IMR-90 (cell line): ENCODE results near the gene DNASE1. TPM values are rescaled to one million over a fixed set of nuclear protein-coding genes. Genes with fewer than 3 reads are reported as not detected.
A peak's percentile ranks its signal among the peaks of the same experiment; 100 is the strongest.

Experiments
- ATAC-seq: fragments of 200-7000 bp; cut with Tn5 transposase; 2 replicates; pipeline ENCODE4 v1.9.1; 2020; ENCODE audit warnings: low read depth, mild to moderate bottlenecking, moderate library complexity
- BruUV-seq: library from RNA; stranded (reverse); fragments of 400-500 nt; replicated peaks from 2 replicates; lab custom pipeline; 2021; lab: Mats Ljungman, UMichigan
- CTCF ChIA-PET: fragments of 300-600 bp; formaldehyde crosslinking; extraction: SDS; loops from one replicate; lab custom pipeline; 2021; ENCODE audit warnings: antibody characterized with exemption; lab: Yijun Ruan, JAX
- POLR2A ChIA-PET: fragments of 300-600 bp; sonication (Branson Sonifier 250); formaldehyde crosslinking; loops from one replicate; lab custom pipeline; 2022; ENCODE audit warnings: antibody characterized with exemption; ENCODE audit not compliant: unreplicated experiment; lab: Charles Lee
- DNase-seq: peaks from one replicate; pipeline ENCODE4 v3.0.0; 2013
- H2AFZ ChIP-seq: replicated peaks from 2 replicates; pipeline ENCODE3; 2013; ENCODE audit warnings: low read length, mild to moderate bottlenecking; ENCODE audit not compliant: poor library complexity
- H2AK5ac ChIP-seq: 2 replicates; pipeline ENCODE4 v1.6.1; 2013; ENCODE audit warnings: low read depth, low read length, inconsistent platforms
- H2AK9ac ChIP-seq: replicated peaks from 2 replicates; pipeline ENCODE3; 2013; ENCODE audit warnings: mild to moderate bottlenecking, low read depth, low read length, moderate library complexity; ENCODE audit not compliant: poor library complexity
- H2BK120ac ChIP-seq: 2 replicates; pipeline ENCODE4 v1.6.1; 2013; ENCODE audit warnings: low read depth, low read length, inconsistent platforms
- H2BK15ac ChIP-seq: 3 replicates; pipeline ENCODE4 v1.6.1; 2013; ENCODE audit warnings: low read depth, low read length, inconsistent platforms
- H2BK20ac ChIP-seq: 2 replicates; pipeline ENCODE4 v1.6.1; 2013; ENCODE audit warnings: low read depth, mild to moderate bottlenecking, inconsistent platforms, low read length, moderate library complexity
- H2BK5ac ChIP-seq: 2 replicates; pipeline ENCODE4 v1.6.1; 2013; ENCODE audit warnings: mild to moderate bottlenecking, low read depth, low read length, inconsistent platforms; ENCODE audit not compliant: poor library complexity, severe bottlenecking
- H3K14ac ChIP-seq: replicated peaks from 2 replicates; pipeline ENCODE4 v1.6.1; 2013; ENCODE audit warnings: low read depth, low read length, inconsistent platforms
- H3K18ac ChIP-seq: 2 replicates; pipeline ENCODE4 v1.6.1; 2013; ENCODE audit warnings: low read depth, low read length, control low read depth
- H3K23ac ChIP-seq: 2 replicates; pipeline ENCODE4 v1.6.1; 2013; ENCODE audit warnings: low read depth, low read length, inconsistent platforms
- H3K27ac ChIP-seq: 2 replicates; pipeline ENCODE4 v1.5.1; 2013; ENCODE audit warnings: mild to moderate bottlenecking, control low read depth, low read length; ENCODE audit not compliant: insufficient read depth
- H3K27me3 ChIP-seq: 2 replicates; pipeline ENCODE4 v1.6.1; 2013; ENCODE audit warnings: low read length; ENCODE audit not compliant: control insufficient read depth, insufficient read depth
- H3K36me3 ChIP-seq: 2 replicates; pipeline ENCODE4 v1.6.1; 2013; ENCODE audit warnings: low read length, mixed read lengths; ENCODE audit not compliant: control insufficient read depth, insufficient read depth
- H3K4ac ChIP-seq: 2 replicates; pipeline ENCODE4 v1.6.1; 2013; ENCODE audit warnings: low read depth, low read length, inconsistent platforms
- H3K4me1 ChIP-seq: 2 replicates; pipeline ENCODE4 v1.6.1; 2013; ENCODE audit warnings: low read length, mixed read lengths; ENCODE audit not compliant: control insufficient read depth, insufficient read depth
- H3K4me2 ChIP-seq: 2 replicates; pipeline ENCODE4 v1.6.1; 2013; ENCODE audit warnings: low read depth, mild to moderate bottlenecking, control low read depth, low read length, moderate library complexity
- H3K4me3 ChIP-seq: 2 replicates; pipeline ENCODE4 v1.5.1; 2013; ENCODE audit warnings: low read depth, mild to moderate bottlenecking, control low read depth, low read length, moderate library complexity; ENCODE audit not compliant: insufficient read depth
- H3K56ac ChIP-seq: 2 replicates; pipeline ENCODE4 v1.6.1; 2013; ENCODE audit warnings: low read length, inconsistent platforms; ENCODE audit not compliant: insufficient read depth; ENCODE audit errors: extremely low read depth
- H3K79me1 ChIP-seq, 2 experiments: 2 replicates each; pipeline ENCODE4 v1.6.1; 2013; ENCODE audit warnings: low read length in 2 of 2, inconsistent platforms in 1 of 2, low read depth in 1 of 2
- H3K9ac ChIP-seq: 2 replicates; pipeline ENCODE4 v1.6.1; 2013; ENCODE audit warnings: low read depth, low read length, control low read depth
- H3K9me1 ChIP-seq: 2 replicates; pipeline ENCODE4 v1.6.1; 2013; ENCODE audit warnings: low read length, inconsistent platforms; ENCODE audit not compliant: insufficient read depth
- H3K9me3 ChIP-seq: 2 replicates; pipeline ENCODE4 v1.6.1; 2013; ENCODE audit warnings: low read length; ENCODE audit not compliant: control insufficient read depth, insufficient read depth
- H4K20me1 ChIP-seq: 2 replicates; pipeline ENCODE4 v1.6.1; 2013; ENCODE audit warnings: low read length, inconsistent platforms; ENCODE audit not compliant: insufficient read depth
- H4K5ac ChIP-seq: 2 replicates; pipeline ENCODE4 v1.6.1; 2013; ENCODE audit warnings: mild to moderate bottlenecking, low read depth, low read length, control low read depth
- H4K8ac ChIP-seq, 2 experiments: 2 replicates each; pipeline ENCODE4 v1.6.1; 2013; ENCODE audit warnings: low read depth in 2 of 2, low read length in 2 of 2, control low read depth in 1 of 2, inconsistent platforms in 1 of 2
- H4K91ac ChIP-seq: 2 replicates; pipeline ENCODE4 v1.6.1; 2013; ENCODE audit warnings: low read depth, low read length, inconsistent platforms; ENCODE audit not compliant: insufficient read depth
- CHD1 ChIP-seq: IDR thresholded peaks from 2 replicates; pipeline ENCODE4 v1.6.1; 2012; ENCODE audit warnings: low read depth, low read length, improper control_type of control experiment
- WGBS, 2 experiments: methylation state at CpG; one replicate each; pipeline versions ENCODE4 v1.1.5 to v1.1.7; 2013; ENCODE audit warnings: missing lambda C conversion rate in 2 of 2; ENCODE audit not compliant: insufficient read length in 1 of 2; ENCODE audit errors: extremely low coverage in 2 of 2; 5-methylcytosine and 5-hydroxymethylcytosine counted together
- dilution Hi-C: fragments of 300-500 bp; cut with HindIII; formaldehyde crosslinking; loops from one replicate; pipeline ENCODE4 v1.14.3; 2018; ENCODE audit warnings: low sequenced_read_pairs; ENCODE audit not compliant: unreplicated experiment
- in situ Hi-C: fragments of 300-500 bp; cut with MboI; formaldehyde crosslinking; loops from 3 replicates; pipeline ENCODE4 v1.14.3; 2019; ENCODE audit warnings: low sequenced_read_pairs, inconsistent platforms, mixed read lengths
- intact Hi-C: fragments of 100-400 bp; cut with micrococcal nuclease; formaldehyde crosslinking; loops from 2 replicates; pipeline ENCODE4 v1.10.0; 2022
- polyA plus RNA-seq, 3 experiments: library from polyadenylated mRNA; depleted of rRNA; stranded (reverse); fragments of >200 nt; gene quantifications; 2 replicates each; pipeline ENCODE4 v1.2.3, GENCODE V29; 2012; ENCODE audit warnings: low replicate concordance in 1 of 3
- total RNA-seq: library from RNA; depleted of rRNA; stranded (reverse); fragments of >200 nt; gene quantifications from 2 replicates; pipeline ENCODE4 v1.2.3, GENCODE V29; 2012

DNASE1 gene
- total and polyA plus RNA-seq, 2 of the 4 experiments (the other 2 are of a cell fraction), result 5.4 to 15.9 TPM

DNA sequence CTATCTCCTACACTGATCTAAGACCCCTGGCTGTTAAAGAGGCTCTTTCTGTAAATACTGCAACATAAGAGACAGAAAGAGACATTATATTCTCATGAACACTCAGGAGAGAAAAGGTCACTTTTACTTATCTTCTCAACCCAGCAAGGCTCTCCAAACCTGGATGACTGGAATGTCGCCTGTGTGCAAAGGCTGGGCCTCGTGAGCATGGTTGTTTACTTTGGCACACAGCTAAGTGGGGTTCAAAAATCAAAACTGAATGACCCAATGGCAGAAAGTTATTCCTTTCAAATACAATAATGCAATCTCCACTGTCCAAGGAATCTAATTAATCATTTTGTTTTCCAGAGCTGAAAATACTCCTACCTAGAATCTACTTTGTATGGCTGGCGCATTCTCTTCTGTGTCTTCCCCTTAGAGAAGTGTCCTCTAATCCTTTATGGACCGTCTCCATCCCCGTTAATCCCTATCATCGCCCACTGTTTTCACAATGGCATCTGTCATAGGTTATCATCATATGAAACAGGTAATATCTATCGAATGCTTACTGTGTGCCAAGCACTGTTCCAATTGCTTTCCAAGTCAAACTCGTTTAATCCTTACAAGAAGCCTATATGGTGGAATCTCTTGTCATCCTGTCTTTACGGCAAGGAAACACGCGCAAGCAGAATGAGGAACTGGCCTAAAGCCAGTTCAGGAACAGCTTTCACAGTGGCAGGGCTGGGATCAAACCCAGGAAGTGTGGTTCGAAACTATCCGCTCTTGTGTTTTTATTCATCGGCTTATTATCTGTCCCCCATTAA is 44.4 kb upstream of the DNASE1 start:
- Histone ChIP-seq H3K4me1 (peaks cover 5% of the 10 kb centered on the region), H2BK15ac (no peak overlapping the region), H3K18ac (no peak overlapping the region), H4K5ac (no peak overlapping the region), H4K8ac (peak overlapping the region in 1 of 2 experiments; percentile 82; a peak in 1 of 4 replicates), H2AK9ac (no peak overlapping the region), H3K9me3 (no peaks in the 10 kb centered on the region), H4K91ac (no peak overlapping the region), H2AFZ (no peak overlapping the region), H3K14ac (0 out of 2 replicates have a peak overlapping the region, but pooled peaks have one; percentile 21), H4K20me1 (no peaks in the 10 kb centered on the region), H2BK120ac (no peak overlapping the region), H3K9ac (no peak overlapping the region), H3K4me3 (peak overlapping the region; percentile 81; the same call in 1 of the 2 replicates), H2BK20ac (no peak overlapping the region), H3K36me3 (peaks cover 5% of the 10 kb centered on the region; the same call in 1 of the 2 replicates), H3K56ac (no peak overlapping the region), H2BK5ac (no peak overlapping the region), H2AK5ac (no peak overlapping the region), H3K27me3 (no peaks in the 10 kb centered on the region), H3K4me2 (peak overlapping the region; percentile 99), H3K27ac (no peak overlapping the region), H3K23ac (peak overlapping the region; percentile 89; the same call in 1 of the 2 replicates), H3K79me1 (peaks cover 36 to 49% of the 10 kb centered on the region in 2 experiments), H3K9me1 (peaks cover 9% of the 10 kb centered on the region), H3K4ac (no peak overlapping the region)
- WGBS, 2 experiments, result 81% methylated on average over 3 of the region's 14 CpGs; no CpG with 5 or more reads in 1 of the 2 experiments
- ChIA-PET POLR2A (interaction anchor here (0.6 kb wide), 1 partner anchor 80 kb away, joined by 3 read pairs; no protein-coding TSS in a partner anchor), CTCF (no interaction called here)
- in situ Hi-C loops, result no loop called here
- no peak for ATAC-seq
- intact Hi-C loops, result loop anchor here (2.0 kb wide), 1 partner anchor 83 kb away; no protein-coding TSS in a partner anchor
- DNase-seq, result no peak
- no peak for TF ChIP-seq CHD1
- no TSS peak for BruUV-seq
- dilution Hi-C loops, result no loop called here
